Parathyroid adenoma (tissue), 2 donors: ENCODE measurements around the gene C18orf63.

Experiments used
- H2AFZ ChIP-seq: fragments of 300-600 bp; sonication (generic); one replicate; pipeline ENCODE4 v1.7.0; 2017; ENCODE audit warnings: antibody characterized with exemption, mild to moderate bottlenecking
- H3K27ac ChIP-seq: fragments of 300-600 bp; sonication (generic); one replicate; pipeline ENCODE4 v1.7.0; 2017
- H3K27me3 ChIP-seq: fragments of 300-600 bp; sonication (generic); one replicate; pipeline ENCODE4 v1.7.0; 2017; ENCODE audit warnings: low read length; ENCODE audit not compliant: control insufficient read depth, insufficient read depth
- H3K36me3 ChIP-seq: fragments of 300-600 bp; sonication (generic); one replicate; pipeline ENCODE4 v1.7.0; 2017; ENCODE audit warnings: low read length; ENCODE audit not compliant: control insufficient read depth, insufficient read depth
- H3K4me1 ChIP-seq: fragments of 300-600 bp; sonication (generic); one replicate; pipeline ENCODE4 v1.7.0; 2017; ENCODE audit warnings: control low read depth
- H3K4me2 ChIP-seq: fragments of 300-600 bp; sonication (generic); one replicate; pipeline ENCODE4 v1.7.0; 2017; ENCODE audit warnings: low read length
- H3K4me3 ChIP-seq: fragments of 300-600 bp; sonication (generic); one replicate; pipeline ENCODE4 v1.7.0; 2017; ENCODE audit warnings: low read depth, low read length
- H3K79me2 ChIP-seq: fragments of 300-600 bp; sonication (generic); one replicate; pipeline ENCODE4 v1.7.0; 2017; ENCODE audit warnings: control low read depth
- H3K9ac ChIP-seq: fragments of 300-600 bp; sonication (generic); one replicate; pipeline ENCODE4 v1.7.0; 2017; ENCODE audit warnings: mild to moderate bottlenecking
- H3K9me3 ChIP-seq: fragments of 300-600 bp; sonication (generic); one replicate; pipeline ENCODE4 v1.7.0; 2017; ENCODE audit warnings: low read length; ENCODE audit not compliant: control insufficient read depth
- TF ChIP-seq, protein P1 (sequence below): fragments of 300-600 bp; sonication (generic); IDR thresholded peaks from one replicate; pipeline ENCODE4 v1.7.0; 2017; ENCODE audit warnings: antibody characterized with exemption, mild to moderate bottlenecking
- donor health status: primary hyperparathyroidism.

C18orf63 gene

DNA sequence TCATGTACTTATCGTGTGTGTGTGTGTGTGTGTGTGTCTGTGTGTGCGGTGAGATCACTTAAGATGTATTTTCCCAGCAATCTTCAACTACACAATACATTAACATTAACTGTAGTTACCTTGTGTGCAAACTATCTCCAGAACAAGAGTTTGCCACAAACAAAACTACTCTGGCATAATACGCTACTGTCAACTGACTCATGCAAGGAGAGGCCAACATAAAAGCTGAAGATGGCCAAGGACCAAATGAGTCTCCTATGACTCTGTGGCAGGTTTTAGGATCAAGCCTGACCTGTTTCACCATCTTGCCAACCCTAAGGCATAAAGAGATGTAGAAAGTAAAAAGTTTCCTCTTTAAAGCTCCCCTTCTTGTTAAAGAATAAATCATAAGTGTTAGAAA lies 44.0 kb upstream of the C18orf63 start:
- Histone ChIP-seq H3K27ac (no peak overlapping the region), H3K4me2 (no peak overlapping the region), H3K79me2 (peaks cover 67% of the 10 kb centered on the region), H3K27me3 (no peaks in the 10 kb centered on the region), H3K9me3 (no peaks in the 10 kb centered on the region), H3K9ac (no peak overlapping the region), H3K36me3 (no peaks in the 10 kb centered on the region), H3K4me1 (peaks cover 33% of the 10 kb centered on the region), H2AFZ (no peak overlapping the region), H3K4me3 (no peak overlapping the region)
- TF ChIP-seq, protein P1, sequence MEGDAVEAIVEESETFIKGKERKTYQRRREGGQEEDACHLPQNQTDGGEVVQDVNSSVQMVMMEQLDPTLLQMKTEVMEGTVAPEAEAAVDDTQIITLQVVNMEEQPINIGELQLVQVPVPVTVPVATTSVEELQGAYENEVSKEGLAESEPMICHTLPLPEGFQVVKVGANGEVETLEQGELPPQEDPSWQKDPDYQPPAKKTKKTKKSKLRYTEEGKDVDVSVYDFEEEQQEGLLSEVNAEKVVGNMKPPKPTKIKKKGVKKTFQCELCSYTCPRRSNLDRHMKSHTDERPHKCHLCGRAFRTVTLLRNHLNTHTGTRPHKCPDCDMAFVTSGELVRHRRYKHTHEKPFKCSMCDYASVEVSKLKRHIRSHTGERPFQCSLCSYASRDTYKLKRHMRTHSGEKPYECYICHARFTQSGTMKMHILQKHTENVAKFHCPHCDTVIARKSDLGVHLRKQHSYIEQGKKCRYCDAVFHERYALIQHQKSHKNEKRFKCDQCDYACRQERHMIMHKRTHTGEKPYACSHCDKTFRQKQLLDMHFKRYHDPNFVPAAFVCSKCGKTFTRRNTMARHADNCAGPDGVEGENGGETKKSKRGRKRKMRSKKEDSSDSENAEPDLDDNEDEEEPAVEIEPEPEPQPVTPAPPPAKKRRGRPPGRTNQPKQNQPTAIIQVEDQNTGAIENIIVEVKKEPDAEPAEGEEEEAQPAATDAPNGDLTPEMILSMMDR = no peak

DNA sequence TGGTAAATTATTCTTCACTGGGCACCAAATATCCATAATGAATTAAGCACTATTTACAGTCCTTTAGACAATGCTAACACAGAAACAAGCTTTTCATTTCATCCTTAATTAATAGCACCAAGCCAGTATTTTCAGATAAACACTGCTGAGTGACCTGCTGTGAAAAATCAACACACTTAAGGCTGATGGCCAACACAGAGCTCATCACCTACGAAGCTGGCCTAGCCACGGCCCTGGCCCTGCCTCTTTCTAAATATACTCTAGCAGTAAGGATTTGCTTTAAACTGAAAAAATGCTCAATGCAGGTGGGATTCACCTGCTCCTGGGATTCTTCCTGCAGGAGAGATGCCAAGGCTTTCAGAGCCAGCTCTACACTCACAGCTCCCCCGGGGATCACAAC lies 42.2 kb upstream of the C18orf63 start:
- H3K27ac ChIP-seq = peak overlapping the region; percentile 17
- H3K4me3 ChIP-seq = no peak overlapping the region
- H3K79me2 ChIP-seq = peaks cover 69% of the 10 kb centered on the region
- H3K36me3 ChIP-seq = no peaks in the 10 kb centered on the region
- TF ChIP-seq, protein P1 = no peak
- H3K9me3 ChIP-seq = no peaks in the 10 kb centered on the region
- H3K4me1 ChIP-seq = peaks cover 39% of the 10 kb centered on the region
- peak overlapping the region; percentile 25 for H3K4me2 ChIP-seq
- no peak overlapping the region for H2AFZ ChIP-seq
- H3K9ac ChIP-seq = no peak overlapping the region
- no peaks in the 10 kb centered on the region for H3K27me3 ChIP-seq

DNA sequence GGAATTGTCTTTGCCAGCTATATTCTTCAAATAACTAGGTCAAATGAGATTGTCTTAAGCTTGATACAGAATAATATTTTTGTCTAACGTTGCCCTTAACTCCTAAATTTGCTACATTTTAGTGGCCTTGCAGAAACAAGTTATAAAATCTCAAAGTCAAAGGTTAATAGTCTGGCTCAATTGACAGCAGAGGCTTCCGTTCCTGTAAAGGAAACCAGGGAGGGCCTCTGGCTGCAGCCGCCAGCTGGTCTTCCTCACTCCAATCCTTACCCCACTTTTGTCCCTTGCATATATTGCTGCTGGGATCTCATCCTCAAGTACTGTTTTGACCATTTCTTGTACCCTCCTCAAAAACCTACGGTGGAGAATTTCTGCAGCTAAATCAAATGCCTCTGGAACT lies 40.9 kb upstream of the C18orf63 start:
- Histone ChIP-seq H3K79me2 (peaks cover 75% of the 10 kb centered on the region), H3K4me1 (peaks cover 35% of the 10 kb centered on the region), H2AFZ (no peak overlapping the region), H3K27ac (no peak overlapping the region), H3K36me3 (no peaks in the 10 kb centered on the region), H3K4me2 (no peak overlapping the region), H3K9me3 (no peaks in the 10 kb centered on the region), H3K9ac (no peak overlapping the region), H3K27me3 (no peaks in the 10 kb centered on the region), H3K4me3 (no peak overlapping the region)
- TF ChIP-seq, protein P1 = no peak

DNA sequence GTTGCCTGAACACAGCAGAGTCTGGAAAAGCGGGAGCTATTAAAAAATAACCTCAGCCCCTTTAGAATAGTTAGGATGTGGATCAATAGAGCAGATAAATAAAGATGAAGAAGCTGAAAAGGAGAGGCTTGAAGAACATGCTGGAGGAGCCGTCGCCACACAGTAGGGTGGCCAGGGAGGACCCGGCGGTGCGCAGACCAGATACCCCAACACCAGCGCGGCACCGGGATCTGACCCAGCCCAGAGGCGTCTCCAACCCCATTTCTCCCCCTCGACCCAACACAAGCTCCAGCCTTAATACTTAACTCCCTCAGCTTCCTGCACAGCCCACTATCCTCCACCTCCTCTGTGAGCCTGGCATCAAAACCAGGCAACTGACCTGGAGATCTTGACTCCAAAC lies 39.9 kb upstream of the C18orf63 start:
- Histone ChIP-seq H3K4me2 (no peak overlapping the region), H3K36me3 (no peaks in the 10 kb centered on the region), H3K4me3 (no peak overlapping the region), H3K27ac (no peak overlapping the region), H3K9me3 (no peaks in the 10 kb centered on the region), H2AFZ (no peak overlapping the region), H3K27me3 (no peaks in the 10 kb centered on the region), H3K4me1 (peaks cover 33% of the 10 kb centered on the region), H3K79me2 (peaks cover 71% of the 10 kb centered on the region), H3K9ac (no peak overlapping the region)
- TF ChIP-seq, protein P1 = no peak

DNA sequence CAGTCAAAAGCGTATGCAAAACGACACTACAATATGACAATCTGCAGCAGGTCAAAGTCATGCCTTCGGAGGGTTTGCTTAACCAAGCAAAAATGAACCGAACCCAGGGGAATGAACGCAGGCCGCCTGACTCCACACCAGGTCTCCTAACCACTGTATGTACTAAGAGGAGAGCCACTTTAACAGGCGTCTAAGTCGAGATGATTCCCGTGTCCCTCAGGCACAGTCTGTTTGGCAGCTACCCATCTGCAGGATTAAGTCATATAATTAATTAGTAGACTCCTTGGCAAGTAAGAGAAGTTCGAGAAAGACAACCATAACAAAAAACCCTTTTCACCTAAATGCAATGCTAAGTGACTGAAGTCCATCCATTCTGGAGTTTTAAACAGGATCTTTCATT lies 39.0 kb upstream of the C18orf63 start:
- Histone ChIP-seq H3K4me1 (peaks cover 38% of the 10 kb centered on the region), H3K4me2 (no peak overlapping the region), H3K27me3 (no peaks in the 10 kb centered on the region), H3K9me3 (no peaks in the 10 kb centered on the region), H3K27ac (no peak overlapping the region), H3K36me3 (no peaks in the 10 kb centered on the region), H3K4me3 (no peak overlapping the region), H2AFZ (no peak overlapping the region), H3K9ac (no peak overlapping the region), H3K79me2 (peaks cover 74% of the 10 kb centered on the region)
- TF ChIP-seq, protein P1 = no peak
